C1 segment of cervical spinal cord (tissue), 14 donors: Measurements from ENCODE around the gene NPW.
"Not testable (repeated sequence)": the region's sequence is repeated elsewhere in the genome, so short reads cannot be mapped to it uniquely, and the experiment has no call there.

Experiments
- DNase-seq, 14 donors: peaks; one replicate each; lab custom pipeline; 2025; lab: John Stamatoyannopoulos, UW

Gene NPW

GRCh38 chr16:2001456-2002355, 17.9 kb upstream of the NPW start:
- DNase-seq, result no peak

DNA sequence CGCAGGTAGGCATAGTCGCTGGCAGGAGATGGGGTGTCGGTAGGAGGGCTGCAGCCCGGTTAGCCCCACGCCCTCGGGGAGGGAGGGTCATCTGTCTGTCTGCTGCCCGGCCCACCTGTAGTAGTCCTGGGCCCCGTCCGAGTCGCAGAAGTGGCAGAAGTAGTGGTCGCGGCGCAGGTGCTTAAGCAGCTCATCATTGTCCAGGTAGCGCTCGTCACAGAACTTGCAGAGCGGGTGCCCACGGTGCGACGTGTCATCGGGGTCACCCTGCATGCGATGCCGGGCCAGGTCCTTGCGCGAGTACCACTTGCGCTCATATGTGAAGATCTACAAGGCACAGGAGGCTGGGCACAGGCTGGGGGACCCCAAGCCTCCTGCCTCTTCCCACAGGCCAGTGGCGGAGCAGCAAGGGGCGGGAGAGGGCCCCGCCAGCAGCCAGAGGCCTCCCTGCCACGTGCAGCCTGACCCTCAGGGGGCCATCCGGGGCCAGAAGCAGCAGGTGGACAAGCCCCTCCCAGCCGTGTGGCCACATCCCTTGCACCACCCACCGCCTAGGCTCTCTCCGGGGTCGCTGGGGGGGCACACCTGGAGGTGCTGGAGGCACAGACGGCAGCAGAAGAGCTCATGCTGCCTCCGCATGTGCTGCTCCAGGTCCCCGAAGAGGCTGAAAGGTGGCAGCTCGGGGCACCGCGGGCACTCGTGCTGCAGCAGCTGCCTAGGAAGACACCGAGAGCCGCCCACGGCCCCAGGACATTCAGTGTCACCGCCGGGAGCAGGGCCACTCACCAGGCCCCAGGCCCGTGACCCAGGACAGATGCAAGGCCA, 17.0 kb upstream of the NPW start:
- DNase-seq, result no peak

GRCh38 chr16:2003231-2003826, 16.3 kb upstream of the NPW start:
- DNase-seq, result no peak

GRCh38 chr16:2003827-2004641, 15.6 kb upstream of the NPW start:
- DNase-seq, result peak in 10 of 14 donors; percentile 11 to 77 (median 50)

DNA sequence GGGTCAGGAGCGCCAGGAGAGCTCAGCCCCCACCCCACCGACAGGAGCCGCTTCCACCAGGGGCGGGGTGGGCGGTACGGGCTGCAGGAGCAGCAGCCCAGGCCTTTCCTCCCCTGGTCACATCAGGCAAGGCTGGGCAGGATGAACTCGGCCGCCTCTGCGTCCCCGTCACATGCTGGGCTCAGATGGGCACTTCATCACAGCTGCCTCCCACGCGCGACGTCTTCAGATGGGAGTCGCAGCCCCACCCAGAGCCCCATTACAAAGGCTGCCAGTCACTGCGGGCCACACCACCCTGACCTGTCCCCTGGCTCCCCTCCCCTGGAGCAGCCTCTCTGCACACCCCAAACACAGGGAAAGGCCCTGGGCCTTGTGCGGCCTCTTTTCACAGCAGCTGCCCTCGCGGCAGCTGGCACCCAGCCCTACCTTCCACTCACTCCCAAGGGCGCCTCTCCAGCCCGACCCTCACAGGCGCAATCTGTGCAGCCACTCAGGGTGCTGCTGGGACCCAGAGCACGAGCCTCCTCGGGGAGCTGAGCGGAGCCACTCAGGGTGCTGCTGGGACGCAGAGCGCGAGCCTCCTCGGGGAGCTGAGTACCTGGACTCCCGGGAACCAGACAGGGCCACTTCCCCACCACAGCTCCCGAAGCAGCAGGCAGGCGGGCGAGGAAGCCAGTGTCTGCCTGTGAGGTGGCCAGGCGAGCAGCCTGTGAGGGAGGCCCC, 14.6 kb upstream of the NPW start:
- no peak for DNase-seq

DNA sequence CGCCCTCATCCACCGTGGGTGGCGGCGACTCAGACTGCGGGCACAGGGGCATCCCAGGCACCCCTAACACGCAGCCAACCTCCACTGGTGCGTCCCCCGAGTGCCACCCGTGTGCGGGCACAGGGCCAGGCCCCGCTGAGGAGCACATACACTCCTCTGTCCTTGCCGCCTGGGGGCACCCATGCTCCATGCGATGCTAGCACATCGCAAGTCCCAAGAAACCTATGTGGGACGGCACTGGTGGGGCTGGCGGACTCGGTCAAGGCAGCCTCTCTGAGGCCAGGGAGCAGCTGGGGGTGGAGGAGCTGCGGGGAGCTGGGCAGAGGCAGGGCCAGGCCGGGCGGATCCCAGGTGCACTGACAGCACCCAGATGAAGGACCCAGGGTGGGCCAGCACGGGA, 13.9 kb upstream of the NPW start:
- peak in 1 of 14 donors; percentile 63 for DNase-seq

DNA sequence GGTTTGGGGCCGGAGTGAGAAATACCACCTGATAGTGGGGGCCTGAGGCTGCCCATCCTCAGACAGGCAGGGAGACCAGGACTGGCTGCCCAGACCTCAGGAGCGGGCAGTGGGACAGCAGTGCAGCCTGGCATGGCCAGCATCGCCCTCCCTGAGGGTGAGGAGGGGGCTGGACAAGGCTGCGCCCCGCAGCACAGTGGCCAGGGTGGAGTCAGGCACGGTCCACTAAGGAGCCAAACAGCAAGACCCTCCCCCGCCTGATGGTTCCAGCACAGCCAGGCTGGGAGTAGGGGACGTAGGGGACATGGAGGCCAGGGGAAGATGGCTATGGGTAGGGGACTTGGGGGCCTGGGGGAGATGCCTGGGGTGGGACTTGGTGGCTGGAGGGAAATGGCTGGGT, 13.3 kb upstream of the NPW start:
- DNase-seq, result no peak

DNA sequence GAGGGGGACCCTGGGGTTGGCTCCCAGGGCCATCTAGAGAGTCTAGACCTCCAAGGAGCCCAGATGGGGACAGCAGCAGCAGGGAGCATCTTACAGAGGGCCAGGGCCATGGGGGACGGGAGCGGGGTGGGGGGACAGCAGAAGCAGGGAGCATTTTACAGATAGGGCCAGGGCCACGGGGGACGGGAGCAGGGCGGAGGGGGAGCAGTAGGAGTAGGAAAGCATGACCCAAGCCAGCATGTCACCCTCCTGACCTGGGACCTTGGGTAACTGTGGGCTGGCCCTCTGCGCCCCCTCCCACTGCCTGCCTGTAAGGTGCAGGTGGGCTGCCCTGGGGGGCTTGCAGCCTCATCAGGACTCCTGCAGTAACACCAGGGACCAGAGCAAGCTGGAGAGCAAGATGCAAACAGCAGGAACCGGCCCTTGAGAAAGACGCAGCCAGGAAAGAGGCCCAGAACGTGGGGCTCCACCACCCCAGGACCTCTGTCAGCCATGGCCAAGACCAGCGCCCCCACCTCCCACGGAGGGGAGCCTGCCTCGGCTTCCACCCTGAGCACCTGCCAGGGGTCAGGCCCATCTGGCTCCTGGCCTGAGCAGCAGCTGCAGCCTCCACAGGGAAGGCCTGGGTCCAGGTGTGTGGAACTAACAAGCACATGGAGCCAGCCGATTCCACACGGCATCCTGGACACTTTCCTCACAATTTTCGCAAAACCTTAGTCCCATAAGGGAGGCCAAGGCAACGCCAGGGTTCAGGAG, 12.3 kb upstream of the NPW start:
- DNase-seq, result no peak

- no peak for DNase-seq
These were observed 11.5 kb upstream of the NPW start for GRCh38 chr16:2008009-2008526.

- DNase-seq, result no peak
These were observed 10.9 kb upstream of the NPW start for GRCh38 chr16:2008631-2009163.

GRCh38 chr16:2009164-2009711, 10.3 kb upstream of the NPW start:
- peak in 1 of 14 donors; percentile 35 for DNase-seq

GRCh38 chr16:2009791-2010510, 9.6 kb upstream of the NPW start, which contains the start of gene ZNF598:
Gene ZNF598, minus strand, starts transcription at chr16:2009821.
- peak in 13 of 14 donors; percentile 32 to 88 (median 68) for DNase-seq

GRCh38 chr16:2011726-2012125, 7.9 kb upstream of the NPW start:
- DNase-seq, result not testable (repeated sequence)

GRCh38 chr16:2013527-2013926, 6.1 kb upstream of the NPW start:
- no peak for DNase-seq

DNA sequence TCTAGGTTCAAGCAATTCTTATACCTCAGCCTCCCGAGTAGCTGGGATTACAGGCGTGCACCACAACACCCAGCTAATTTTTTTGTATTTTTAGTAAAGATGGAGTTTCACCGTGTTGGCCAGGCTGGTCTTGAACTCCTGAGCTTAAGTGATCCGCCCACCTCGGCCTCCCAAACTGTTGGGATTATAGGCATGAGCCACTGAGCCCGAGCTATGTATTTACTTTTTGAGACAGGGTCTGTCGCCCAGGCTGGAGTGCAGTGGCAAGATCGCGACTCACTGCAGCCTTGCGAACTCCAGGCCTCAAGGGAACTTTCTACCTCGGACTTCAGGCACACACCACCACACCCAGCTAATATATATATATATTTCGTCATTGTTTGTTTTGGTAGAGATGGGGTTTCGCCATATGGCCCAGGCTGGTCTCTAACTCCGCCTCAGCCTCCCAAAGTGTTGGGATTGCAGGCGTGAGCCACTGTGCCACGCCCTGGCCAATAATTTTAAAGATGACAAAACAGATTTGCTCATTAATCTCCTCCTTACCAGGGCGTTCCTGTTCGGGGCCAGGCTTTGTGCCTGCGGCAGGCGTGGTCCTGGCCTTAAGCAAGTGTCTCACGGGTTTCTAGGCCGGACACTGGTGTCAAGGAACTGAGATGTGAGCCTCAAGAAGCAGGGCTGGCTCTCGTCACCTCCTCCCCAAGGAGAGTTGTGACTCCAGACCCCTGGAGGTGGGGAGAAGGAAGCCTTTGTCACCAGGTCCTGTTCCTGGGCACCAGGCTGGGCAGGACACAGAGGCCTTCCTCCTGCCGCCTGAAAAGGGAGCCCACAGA, 4.3 kb upstream of the NPW start:
- DNase-seq, result no peak

DNA sequence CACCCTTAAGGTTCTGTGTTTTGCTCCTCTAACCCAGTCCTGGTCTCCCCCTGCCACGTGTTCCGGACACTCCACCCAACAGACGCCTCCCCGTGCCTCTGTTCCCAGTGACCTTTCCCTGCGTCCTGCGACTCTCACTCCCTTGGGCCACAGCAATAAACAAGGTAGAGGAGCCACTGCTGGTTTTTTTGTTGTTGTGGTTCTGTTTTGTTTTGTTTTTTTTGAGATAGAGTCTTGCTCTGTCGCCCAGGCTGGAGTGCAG, 3.7 kb upstream of the NPW start:
- no peak for DNase-seq

DNA sequence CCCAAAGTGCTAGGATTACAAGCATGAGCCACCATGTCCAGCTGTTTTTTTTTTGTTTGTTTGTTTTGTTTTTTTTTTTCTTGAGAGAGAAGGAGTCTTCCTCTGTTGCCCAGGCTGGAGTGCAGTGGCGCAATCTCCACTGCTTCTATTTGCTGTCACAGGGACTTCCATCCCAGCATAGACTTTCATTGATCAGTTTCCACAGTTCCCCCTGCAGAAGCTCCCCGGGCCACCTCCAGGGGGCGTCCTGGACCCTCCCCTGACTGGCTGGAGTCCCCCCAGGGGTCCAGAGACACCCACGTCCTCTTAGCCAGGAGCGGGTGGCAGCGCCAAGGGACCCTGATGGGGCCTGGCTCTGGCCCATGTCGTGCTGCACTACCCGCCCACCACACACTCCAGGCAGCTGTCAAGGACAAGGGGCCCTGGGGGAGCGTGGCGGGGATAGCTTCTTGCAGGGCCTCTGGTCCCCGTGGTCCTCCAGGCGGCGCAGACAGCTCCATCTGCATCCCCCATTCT, 3.1 kb upstream of the NPW start:
- DNase-seq, result no peak
